ENCODE data around the gene SLC47A1.

SLC47A1 gene

GRCh38 chr17:19626079-19626478 is 92.4 kb downstream of the SLC47A1 start:
- Histone ChIP-seq H3K27ac (no peak overlapping the region), H2AFZ (ENCODE audit: low read depth) (no peak overlapping the region), H3K36me3 (ENCODE audit: insufficient read depth) (no peaks in the 10 kb centered on the region), H3K4me1 (ENCODE audit: low read depth, poor library complexity, severe bottlenecking) (peaks cover 3% of the 10 kb centered on the region), H3K27me3 (ENCODE audit: insufficient read depth, low read depth) (no peaks in the 10 kb centered on the region), H4K20me1 (ENCODE audit: insufficient read depth) (no peaks in the 10 kb centered on the region), H3K4me3 (IDR thresholded peaks at IDR 0.05; ENCODE audit: insufficient read depth, low read depth, low read length) (no peak overlapping the region), H3K9ac (no peak overlapping the region), H3K4me2 (no peak overlapping the region), H3K79me2 (ENCODE audit: insufficient read depth, low read depth) (no peaks in the 10 kb centered on the region)
- TF ChIP-seq CTCF (conservative IDR thresholded peaks at IDR 0.05; ENCODE audit: low read depth, low read length), result no peak

All from KMS-11 (cell line).